ENCODE measurements around the gene PLA2G4F. TPM values are rescaled to one million over a fixed set of nuclear protein-coding genes. Genes with fewer than 3 reads are reported as not detected.

Gene PLA2G4F
- not detected for total RNA-seq

DNA sequence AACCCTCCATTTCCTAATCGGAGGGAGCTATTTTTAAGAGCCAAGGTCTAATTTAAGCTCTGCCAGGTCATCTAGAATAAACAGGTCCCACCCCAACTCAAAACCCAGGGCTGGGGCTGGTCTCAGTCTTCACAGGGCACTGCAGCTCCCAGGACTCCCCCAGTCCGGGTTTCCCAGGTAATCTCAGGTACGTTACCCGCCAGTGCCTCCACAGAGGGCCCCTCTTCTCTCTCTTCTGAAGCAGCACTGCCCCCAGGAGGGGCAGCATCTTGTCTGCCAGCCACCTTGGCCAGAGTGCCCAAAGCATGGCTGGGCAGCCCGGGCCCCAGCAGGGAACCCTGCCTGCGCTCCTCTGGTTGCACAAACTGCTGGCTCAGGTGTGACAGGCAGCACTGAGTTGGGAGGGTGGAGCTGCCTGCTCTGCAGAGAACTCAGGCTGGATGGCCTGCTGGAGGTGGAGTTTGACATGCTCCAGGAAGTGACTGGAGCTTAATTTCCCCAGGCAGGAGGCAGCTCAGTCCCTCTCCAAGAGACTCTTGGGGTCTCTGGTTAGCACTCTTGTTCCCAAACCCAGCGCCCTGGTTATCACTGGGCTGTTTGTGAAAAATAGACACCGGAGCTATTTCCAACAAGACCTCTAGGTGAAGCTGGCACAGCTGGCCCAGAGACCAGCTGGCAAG, at the start of gene PLA2G4F:
Gene PLA2G4F, minus strand, starts transcription at position 394 of the 680 bp plus-strand sequence. Its CDS starts 87 bp downstream, at position 307.
- no peaks in the 10 kb centered on the region for H3K9me3 Mint-ChIP-seq (ENCODE audit: low read depth)
- no peak within 1 kb of the TSS for H3K27ac Mint-ChIP-seq
- H3K4me3 Mint-ChIP-seq = no peak within 1 kb of the TSS
- DNase-seq = no peak
- ATAC-seq = no peak
- H3K36me3 Mint-ChIP-seq = peaks cover 9% of the 10 kb centered on the region
- CTCF ChIA-PET = interaction anchor here (1.0 kb wide), 1 partner anchor 22 kb away, joined by 4 read pairs; no protein-coding TSS in a partner anchor
- no peaks in the 10 kb centered on the region for H3K27me3 Mint-ChIP-seq
- no peaks in the 10 kb centered on the region for H3K4me1 Mint-ChIP-seq

GRCh38 chr15:42203891-42204290, 47.5 kb upstream of the PLA2G4F start:
- no peak overlapping the region for H3K4me3 Mint-ChIP-seq
- H3K4me1 Mint-ChIP-seq = peaks cover 30% of the 10 kb centered on the region
- H3K9me3 Mint-ChIP-seq (ENCODE audit: low read depth) = no peaks in the 10 kb centered on the region
- H3K27ac Mint-ChIP-seq = no peak overlapping the region
- H3K27me3 Mint-ChIP-seq = no peaks in the 10 kb centered on the region
- no peak for DNase-seq
- ATAC-seq = no peak
- CTCF ChIA-PET = no interaction called here
- H3K36me3 Mint-ChIP-seq = peaks cover 9% of the 10 kb centered on the region

DNA sequence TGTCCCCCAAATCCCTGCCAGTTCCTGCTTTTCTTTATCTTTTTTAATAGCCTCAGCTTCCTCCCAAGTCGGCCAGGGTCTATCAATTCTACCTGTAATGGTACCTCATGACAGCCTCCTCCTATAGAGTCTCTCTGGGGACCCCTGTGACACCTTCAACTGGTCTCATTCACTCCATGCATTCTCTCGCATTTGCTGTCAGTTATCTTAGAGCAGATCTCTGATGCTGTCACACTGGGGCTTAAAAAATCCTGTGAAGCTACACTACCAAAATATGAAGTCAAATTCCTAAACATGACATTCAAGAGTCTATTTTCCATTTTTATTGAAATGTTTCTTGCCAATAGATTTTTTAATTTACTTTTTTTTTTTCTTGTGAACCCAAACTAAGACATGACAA, 46.2 kb upstream of the PLA2G4F start:
- Mint-ChIP-seq H3K36me3 (peaks cover 12% of the 10 kb centered on the region), H3K27me3 (no peaks in the 10 kb centered on the region), H3K27ac (no peak overlapping the region), H3K9me3 (ENCODE audit: low read depth) (no peaks in the 10 kb centered on the region), H3K4me3 (no peak overlapping the region), H3K4me1 (peaks cover 24% of the 10 kb centered on the region)
- DNase-seq (no peak), ATAC-seq (no peak)
- CTCF ChIA-PET = no interaction called here

DNA sequence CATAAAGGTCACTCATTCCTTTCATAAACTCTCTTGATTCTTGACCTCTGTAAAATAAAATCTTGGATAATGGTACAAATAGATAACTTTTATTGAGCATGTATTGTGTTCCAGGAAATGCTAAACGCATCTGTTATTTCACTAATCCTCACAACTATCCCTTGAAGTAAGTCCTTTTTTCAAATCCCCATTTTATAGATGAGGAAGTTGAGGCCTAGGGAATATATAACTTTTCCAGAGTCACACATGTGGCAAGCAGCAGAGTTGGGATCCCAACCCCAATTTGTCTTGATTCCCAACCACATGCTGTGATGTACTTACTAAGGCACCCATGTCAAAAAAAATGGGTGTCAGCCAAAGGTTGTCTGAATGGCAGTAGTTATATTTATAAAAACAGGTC, 45.4 kb upstream of the PLA2G4F start:
- Mint-ChIP-seq H3K4me3 (no peak overlapping the region), H3K36me3 (peaks cover 19% of the 10 kb centered on the region)
- ATAC-seq = no peak

GRCh38 chr15:42199126-42199525, 42.7 kb upstream of the PLA2G4F start:
- H3K4me3 Mint-ChIP-seq = no peak overlapping the region
- H3K27ac Mint-ChIP-seq = no peak overlapping the region
- DNase-seq = no peak
- no peak for ATAC-seq
- H3K9me3 Mint-ChIP-seq (ENCODE audit: low read depth) = no peaks in the 10 kb centered on the region
- H3K27me3 Mint-ChIP-seq = no peaks in the 10 kb centered on the region
- H3K4me1 Mint-ChIP-seq = peaks cover 3% of the 10 kb centered on the region
- CTCF ChIA-PET = no interaction called here
- peaks cover 31% of the 10 kb centered on the region for H3K36me3 Mint-ChIP-seq

More for the DNA sequence above, 45.4 kb upstream of the PLA2G4F start:
- no peak for DNase-seq
- H3K27ac Mint-ChIP-seq = no peak overlapping the region
- H3K4me1 Mint-ChIP-seq = peaks cover 16% of the 10 kb centered on the region
- no peaks in the 10 kb centered on the region for H3K27me3 Mint-ChIP-seq
- CTCF ChIA-PET = no interaction called here
- no peaks in the 10 kb centered on the region for H3K9me3 Mint-ChIP-seq (ENCODE audit: low read depth)

DNA sequence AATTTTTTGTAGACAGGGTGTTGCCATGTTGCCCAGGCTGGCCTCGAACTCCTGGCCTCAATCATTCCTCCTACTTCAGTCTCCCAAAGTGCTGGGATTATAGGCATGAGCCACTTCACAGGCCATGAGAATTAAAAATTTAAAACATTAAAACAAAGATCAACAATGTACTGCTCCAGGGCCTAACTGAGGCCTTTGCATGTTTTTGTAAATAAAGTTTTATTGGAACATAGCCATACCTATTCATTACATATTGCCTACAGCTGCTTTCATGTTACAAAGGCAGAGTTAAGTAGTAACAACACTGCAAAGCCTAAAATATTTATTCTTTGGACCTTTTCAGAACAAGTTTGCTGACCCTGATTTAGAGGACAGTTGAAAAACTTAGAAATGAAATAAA, 42.1 kb upstream of the PLA2G4F start:
- no peaks in the 10 kb centered on the region for H3K27me3 Mint-ChIP-seq

GRCh38 chr15:42194513-42194912, 38.1 kb upstream of the PLA2G4F start:
- Mint-ChIP-seq H3K9me3 (ENCODE audit: low read depth) (no peaks in the 10 kb centered on the region), H3K36me3 (peaks cover 38% of the 10 kb centered on the region), H3K27ac (no peak overlapping the region), H3K27me3 (no peaks in the 10 kb centered on the region), H3K4me1 (peaks cover 28% of the 10 kb centered on the region), H3K4me3 (no peak overlapping the region)
- ATAC-seq = no peak
- no peak for DNase-seq
- CTCF ChIA-PET = no interaction called here

More for the DNA sequence above, 42.1 kb upstream of the PLA2G4F start:
- Mint-ChIP-seq H3K4me1 (peaks cover 4% of the 10 kb centered on the region), H3K4me3 (no peak overlapping the region), H3K36me3 (peaks cover 28% of the 10 kb centered on the region), H3K9me3 (ENCODE audit: low read depth) (no peaks in the 10 kb centered on the region), H3K27ac (no peak overlapping the region)
- CTCF ChIA-PET = no interaction called here
- no peak for DNase-seq
- ATAC-seq = no peak

- H3K27me3 Mint-ChIP-seq = no peaks in the 10 kb centered on the region
- CTCF ChIA-PET = interaction anchor here (0.7 to 1.0 kb wide), 2 partner anchors 9 to 195 kb away, joined by 3 to 4 read pairs; no protein-coding TSS in a partner anchor
- H3K4me3 Mint-ChIP-seq = no peak overlapping the region
- H3K36me3 Mint-ChIP-seq = peaks cover 42% of the 10 kb centered on the region
- peaks cover 28% of the 10 kb centered on the region for H3K4me1 Mint-ChIP-seq
- DNase-seq (no peak), ATAC-seq (no peak)
- no peaks in the 10 kb centered on the region for H3K9me3 Mint-ChIP-seq (ENCODE audit: low read depth)
- H3K27ac Mint-ChIP-seq = no peak overlapping the region
Measured at GRCh38 chr15:42193383-42193782, 36.9 kb upstream of the PLA2G4F start.

DNA sequence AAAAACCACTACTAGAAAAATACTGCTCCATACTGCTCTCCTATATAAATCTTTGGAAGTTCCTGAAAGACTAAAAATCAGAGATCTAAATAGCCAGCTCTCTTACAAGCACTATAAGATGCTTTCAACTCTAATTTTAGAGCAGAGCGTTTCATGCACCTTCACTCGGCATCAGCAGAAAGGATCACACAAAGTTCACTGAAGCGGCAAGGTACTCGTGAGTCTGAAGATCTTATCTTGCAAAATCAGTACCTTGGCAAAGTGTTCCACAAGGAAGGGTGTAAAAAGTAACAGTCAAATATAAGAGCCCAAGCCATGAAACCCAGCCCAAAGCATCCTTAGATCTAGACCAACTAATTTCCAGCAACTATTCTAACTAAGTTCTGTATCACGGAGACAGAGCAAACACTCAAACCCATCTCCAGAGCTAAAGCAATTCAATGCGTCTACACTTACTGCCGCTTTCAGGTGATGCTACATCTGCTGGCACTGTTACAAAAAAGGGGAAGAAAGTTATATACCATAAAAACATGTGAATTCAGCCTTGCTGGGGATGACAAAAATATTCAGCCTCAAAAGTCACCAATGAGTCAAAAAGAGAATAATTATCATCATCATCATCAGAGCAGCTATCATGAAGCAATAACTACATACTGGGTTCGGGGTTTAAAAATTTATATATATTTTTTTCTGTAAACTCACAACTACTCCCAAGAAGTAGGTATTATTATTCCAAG, 35.3 kb upstream of the PLA2G4F start:
- H3K4me3 Mint-ChIP-seq = no peak overlapping the region
- CTCF ChIA-PET = interaction anchor here (1.1 kb wide), 1 partner anchor 209 kb away, joined by 3 read pairs; no protein-coding TSS in a partner anchor
- ATAC-seq = no peak

DNA sequence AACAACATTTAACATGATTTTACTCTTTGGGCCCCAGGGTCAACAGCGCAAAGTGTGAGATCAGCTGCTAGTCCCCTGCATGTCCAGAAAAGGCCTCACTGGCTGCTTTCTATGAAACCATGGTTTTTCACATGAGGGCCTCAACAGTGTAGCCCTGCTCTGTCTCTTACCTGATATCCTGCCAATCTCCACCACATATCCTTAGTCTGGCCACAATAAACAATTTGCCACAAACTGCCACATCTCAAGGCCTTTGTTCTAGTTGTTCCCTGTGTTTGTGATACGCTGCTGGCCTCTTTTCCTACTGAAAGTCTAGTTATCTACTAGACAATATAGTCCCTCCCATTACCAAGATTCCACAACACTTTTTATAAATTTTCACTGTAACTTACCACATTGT, 33.9 kb upstream of the PLA2G4F start:
- CTCF ChIA-PET = interaction anchor here (0.8 kb wide), 1 partner anchor 18 kb away, joined by 3 read pairs; the partner anchor contains the start of gene VPS39
- DNase-seq = no peak
- Mint-ChIP-seq H3K36me3 (peaks cover 41% of the 10 kb centered on the region), H3K27me3 (no peaks in the 10 kb centered on the region), H3K27ac (peak overlapping the region; percentile 60), H3K9me3 (ENCODE audit: low read depth) (no peaks in the 10 kb centered on the region), H3K4me1 (peaks cover 28% of the 10 kb centered on the region), H3K4me3 (no peak overlapping the region)
- ATAC-seq = no peak

More for the DNA sequence above, 35.3 kb upstream of the PLA2G4F start:
- DNase-seq = no peak
- Mint-ChIP-seq H3K9me3 (ENCODE audit: low read depth) (no peaks in the 10 kb centered on the region), H3K27me3 (no peaks in the 10 kb centered on the region), H3K4me1 (peaks cover 28% of the 10 kb centered on the region), H3K36me3 (peaks cover 43% of the 10 kb centered on the region), H3K27ac (no peak overlapping the region)

- Mint-ChIP-seq H3K27ac (no peak overlapping the region), H3K4me1 (peaks cover 9% of the 10 kb centered on the region), H3K27me3 (no peaks in the 10 kb centered on the region), H3K9me3 (ENCODE audit: low read depth) (no peaks in the 10 kb centered on the region), H3K4me3 (no peak overlapping the region), H3K36me3 (peaks cover 46% of the 10 kb centered on the region)
- DNase-seq (no peak), ATAC-seq (no peak)
- CTCF ChIA-PET = no interaction called here
Measured at GRCh38 chr15:42185801-42186200, 29.4 kb upstream of the PLA2G4F start.

- no peak for ATAC-seq
- no peak overlapping the region for H3K4me3 Mint-ChIP-seq
- CTCF ChIA-PET = interaction anchor here (0.7 to 1.1 kb wide), 3 partner anchors 9 to 1013 kb away, joined by 3 to 4 read pairs (median 4); no protein-coding TSS in a partner anchor
- H3K27ac Mint-ChIP-seq = no peak overlapping the region
- H3K36me3 Mint-ChIP-seq = peaks cover 42% of the 10 kb centered on the region
- DNase-seq = no peak
- H3K4me1 Mint-ChIP-seq = no peaks in the 10 kb centered on the region
- no peaks in the 10 kb centered on the region for H3K9me3 Mint-ChIP-seq (ENCODE audit: low read depth)
- no peaks in the 10 kb centered on the region for H3K27me3 Mint-ChIP-seq
Measured at GRCh38 chr15:42184736-42185135, 28.3 kb upstream of the PLA2G4F start.

DNA sequence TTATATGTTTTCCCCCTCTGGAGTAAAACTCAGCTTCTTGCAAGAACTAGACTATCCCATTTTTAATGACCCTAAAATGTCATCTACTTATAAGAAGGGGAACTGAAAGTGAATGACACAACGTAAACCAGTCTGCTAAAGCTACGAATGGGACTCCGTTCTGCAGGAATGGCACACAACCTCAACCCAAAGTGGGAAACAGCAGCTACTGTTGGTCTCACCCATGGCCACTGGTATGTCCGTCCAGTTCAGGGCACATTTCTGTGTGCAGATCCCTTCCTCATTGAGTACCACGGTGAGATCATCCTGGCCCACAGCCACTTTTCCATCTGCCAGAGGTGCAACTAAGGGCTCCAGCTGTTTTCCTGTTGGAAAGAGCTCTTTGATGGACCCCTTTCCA, 27.9 kb upstream of the PLA2G4F start:
- peaks cover 42% of the 10 kb centered on the region for H3K36me3 Mint-ChIP-seq
- H3K4me3 Mint-ChIP-seq = no peak overlapping the region
- no peak overlapping the region for H3K27ac Mint-ChIP-seq
- no peak for ATAC-seq
- no peaks in the 10 kb centered on the region for H3K4me1 Mint-ChIP-seq
- DNase-seq = no peak
- CTCF ChIA-PET = interaction anchor here (0.7 to 1.1 kb wide), 2 partner anchors 9 to 1013 kb away, joined by 4 read pairs; no protein-coding TSS in a partner anchor
- no peaks in the 10 kb centered on the region for H3K27me3 Mint-ChIP-seq
- H3K9me3 Mint-ChIP-seq (ENCODE audit: low read depth) = no peaks in the 10 kb centered on the region

- no peak for ATAC-seq
- Mint-ChIP-seq H3K27ac (no peak overlapping the region), H3K4me1 (no peaks in the 10 kb centered on the region), H3K9me3 (ENCODE audit: low read depth) (no peaks in the 10 kb centered on the region), H3K36me3 (peaks cover 43% of the 10 kb centered on the region), H3K4me3 (no peak overlapping the region), H3K27me3 (no peaks in the 10 kb centered on the region)
- no peak for DNase-seq
- CTCF ChIA-PET = no interaction called here
Measured at GRCh38 chr15:42182961-42183360, 26.5 kb upstream of the PLA2G4F start.
